Measurements from ENCODE around the gene CDH13. TPM values are rescaled to one million over a fixed set of nuclear protein-coding genes. Genes with fewer than 3 reads are reported as not detected.

The CDH13 gene
- total RNA-seq, 2 donors from 2014 or later: 2.9 TPM; not detected in 1

DNA sequence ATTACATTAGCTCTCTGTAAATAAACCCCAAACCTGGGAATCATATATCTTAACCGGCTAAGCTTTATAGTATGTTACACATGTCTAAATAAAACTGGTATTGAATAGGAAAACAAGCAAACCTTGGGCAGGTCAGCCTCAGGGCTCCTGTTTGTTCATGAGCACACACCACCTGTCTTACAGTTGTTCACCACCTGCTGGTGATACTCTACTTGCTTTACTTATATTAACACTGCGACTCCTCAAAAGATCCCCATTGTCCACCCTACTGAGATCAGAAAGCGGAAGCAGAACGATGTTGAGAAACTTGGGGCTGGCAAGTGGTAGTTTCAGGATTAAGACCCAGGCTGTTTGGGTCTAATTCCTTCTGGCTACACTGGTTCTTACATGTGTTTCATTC is 16.4 kb downstream of the CDH13 start:
- Histone ChIP-seq H3K9me3 (no peaks in the 10 kb centered on the region), H3K27me3 (no peaks in the 10 kb centered on the region), H3K4me3 (no peak overlapping the region), H3K27ac (no peak overlapping the region), H3K36me3 (replicated peaks in 1 of 2; ENCODE audit: insufficient read depth in 1 of 2, low read depth in 2 of 2) (no peaks in the 10 kb centered on the region), H3K4me1 (no peaks in the 10 kb centered on the region)
- intact Hi-C loops (cut with DNase I): no loop called here
- TF ChIP-seq, protein P1, sequence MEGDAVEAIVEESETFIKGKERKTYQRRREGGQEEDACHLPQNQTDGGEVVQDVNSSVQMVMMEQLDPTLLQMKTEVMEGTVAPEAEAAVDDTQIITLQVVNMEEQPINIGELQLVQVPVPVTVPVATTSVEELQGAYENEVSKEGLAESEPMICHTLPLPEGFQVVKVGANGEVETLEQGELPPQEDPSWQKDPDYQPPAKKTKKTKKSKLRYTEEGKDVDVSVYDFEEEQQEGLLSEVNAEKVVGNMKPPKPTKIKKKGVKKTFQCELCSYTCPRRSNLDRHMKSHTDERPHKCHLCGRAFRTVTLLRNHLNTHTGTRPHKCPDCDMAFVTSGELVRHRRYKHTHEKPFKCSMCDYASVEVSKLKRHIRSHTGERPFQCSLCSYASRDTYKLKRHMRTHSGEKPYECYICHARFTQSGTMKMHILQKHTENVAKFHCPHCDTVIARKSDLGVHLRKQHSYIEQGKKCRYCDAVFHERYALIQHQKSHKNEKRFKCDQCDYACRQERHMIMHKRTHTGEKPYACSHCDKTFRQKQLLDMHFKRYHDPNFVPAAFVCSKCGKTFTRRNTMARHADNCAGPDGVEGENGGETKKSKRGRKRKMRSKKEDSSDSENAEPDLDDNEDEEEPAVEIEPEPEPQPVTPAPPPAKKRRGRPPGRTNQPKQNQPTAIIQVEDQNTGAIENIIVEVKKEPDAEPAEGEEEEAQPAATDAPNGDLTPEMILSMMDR (IDR thresholded peaks at IDR 0.05): no peak
- no peak for TF ChIP-seq POLR2A (IDR thresholded peaks at IDR 0.05)
- no peak for ATAC-seq
- WGBS, 2 donors: 68 to 78% methylated on average over 4 of the region's 4 CpGs
- DNase-seq: no peak

DNA sequence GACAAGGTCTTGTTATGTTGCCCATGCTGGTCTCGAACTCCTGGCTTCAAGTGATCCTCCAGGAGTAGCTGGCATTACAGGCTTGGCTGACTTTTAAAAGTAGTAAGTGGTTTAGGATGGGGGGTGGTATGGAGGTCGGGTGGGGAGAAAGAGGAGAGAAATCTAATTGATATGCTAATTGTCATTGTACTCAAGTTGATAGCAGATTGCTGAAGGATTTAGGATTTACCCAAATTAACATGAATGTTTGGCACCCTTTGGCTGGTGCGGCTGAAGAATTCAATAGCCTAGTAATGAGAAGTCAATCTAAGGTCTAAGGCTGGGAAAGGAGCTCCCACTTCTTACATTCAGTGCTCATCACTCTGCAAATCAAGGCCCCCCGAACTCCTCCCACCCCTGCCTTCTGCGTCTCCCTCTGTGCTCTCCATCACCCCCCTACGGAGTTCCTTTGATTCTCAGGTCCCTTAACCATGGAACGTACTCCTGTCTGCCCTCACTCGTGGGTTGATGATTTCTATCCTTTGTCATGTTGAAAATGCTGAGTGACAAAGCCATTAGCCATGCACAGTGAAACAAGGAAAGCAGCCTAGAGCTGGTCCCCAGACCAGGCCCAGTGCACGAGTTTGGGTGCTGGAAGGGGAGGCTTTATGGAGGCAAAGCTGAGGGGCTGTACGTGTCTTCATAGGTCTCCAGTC is 17.3 kb downstream of the CDH13 start:
- no peaks in the 10 kb centered on the region for H3K4me1 ChIP-seq
- ATAC-seq: no peak
- TF ChIP-seq POLR2A (IDR thresholded peaks at IDR 0.05): no peak
- TF ChIP-seq, protein P1 (IDR thresholded peaks at IDR 0.05): no peak
- H3K9me3 ChIP-seq: no peaks in the 10 kb centered on the region
- 48 to 62% methylated on average over 9 to 10 of the region's 10 CpGs for WGBS, 2 donors
- H3K27ac ChIP-seq: no peak overlapping the region
- H3K4me3 ChIP-seq: no peak overlapping the region
- intact Hi-C loops (cut with DNase I): no loop called here
- no peak for DNase-seq
- H3K27me3 ChIP-seq: no peaks in the 10 kb centered on the region
- H3K36me3 ChIP-seq (replicated peaks in 1 of 2; ENCODE audit: insufficient read depth in 1 of 2, low read depth in 2 of 2): no peaks in the 10 kb centered on the region

DNA sequence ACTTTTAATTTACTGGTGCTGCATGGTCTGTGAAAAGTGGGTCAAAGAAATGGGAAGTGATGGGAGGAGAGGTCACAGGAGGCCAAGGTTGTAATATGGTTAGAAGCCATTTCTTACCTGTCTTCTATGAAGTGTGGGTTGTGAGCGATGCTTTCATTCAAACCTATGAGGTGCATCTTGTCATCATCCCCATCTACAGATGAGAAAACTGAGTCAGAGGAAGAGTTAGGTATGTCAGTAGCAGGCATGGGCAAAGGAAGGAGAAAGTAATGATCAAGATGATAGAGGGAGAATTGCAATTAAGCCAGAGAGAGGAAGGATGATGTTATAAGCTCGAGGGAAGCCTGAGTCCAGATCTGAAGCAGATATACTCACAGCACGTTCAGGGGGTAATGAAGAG is 19.7 kb downstream of the CDH13 start:
- no peaks in the 10 kb centered on the region for H3K4me1 ChIP-seq
- H3K36me3 ChIP-seq (replicated peaks in 1 of 2; ENCODE audit: insufficient read depth in 1 of 2, low read depth in 2 of 2): no peaks in the 10 kb centered on the region
- DNase-seq (no peak), ATAC-seq (no peak)
- no peaks in the 10 kb centered on the region for H3K9me3 ChIP-seq
- intact Hi-C loops (cut with DNase I): no loop called here
- no peak overlapping the region for H3K27ac ChIP-seq
- 65 to 69% methylated on average over 3 of the region's 3 CpGs for WGBS, 2 donors
- no peak overlapping the region for H3K4me3 ChIP-seq
- no peaks in the 10 kb centered on the region for H3K27me3 ChIP-seq
- no peak for TF ChIP-seq POLR2A (IDR thresholded peaks at IDR 0.05)
- TF ChIP-seq, protein P1 (IDR thresholded peaks at IDR 0.05): no peak

DNA sequence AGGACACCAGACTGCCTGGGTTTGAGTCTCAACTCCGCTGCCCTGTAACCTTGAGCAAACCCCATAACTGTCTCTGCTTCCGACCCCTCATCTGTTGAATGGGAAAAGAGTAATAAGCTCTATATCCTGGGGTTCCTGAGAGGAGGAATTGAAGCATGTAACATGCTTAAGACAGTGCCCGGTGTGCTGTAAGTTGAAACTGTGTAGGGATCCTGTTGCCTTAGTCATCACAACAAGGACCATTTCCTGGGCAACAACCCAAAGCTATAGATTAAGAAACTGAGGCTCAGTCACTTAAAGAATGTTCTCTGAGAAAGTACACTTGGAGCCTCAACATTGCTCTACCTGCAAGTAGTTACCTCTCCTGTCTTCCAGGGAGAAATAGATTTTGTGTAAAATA is 23.0 kb downstream of the CDH13 start:
- DNase-seq (no peak), ATAC-seq (no peak)
- H3K4me1 ChIP-seq: no peaks in the 10 kb centered on the region
- no peaks in the 10 kb centered on the region for H3K36me3 ChIP-seq (replicated peaks in 1 of 2; ENCODE audit: insufficient read depth in 1 of 2, low read depth in 2 of 2)
- intact Hi-C loops (cut with DNase I): no loop called here
- no peak overlapping the region for H3K27ac ChIP-seq
- no peaks in the 10 kb centered on the region for H3K9me3 ChIP-seq
- WGBS, 2 donors: 84 to 85% methylated on average over 3 of the region's 3 CpGs
- H3K27me3 ChIP-seq: no peaks in the 10 kb centered on the region
- H3K4me3 ChIP-seq: no peak overlapping the region
- TF ChIP-seq POLR2A (IDR thresholded peaks at IDR 0.05): no peak
- TF ChIP-seq, protein P1 (IDR thresholded peaks at IDR 0.05): no peak

DNA sequence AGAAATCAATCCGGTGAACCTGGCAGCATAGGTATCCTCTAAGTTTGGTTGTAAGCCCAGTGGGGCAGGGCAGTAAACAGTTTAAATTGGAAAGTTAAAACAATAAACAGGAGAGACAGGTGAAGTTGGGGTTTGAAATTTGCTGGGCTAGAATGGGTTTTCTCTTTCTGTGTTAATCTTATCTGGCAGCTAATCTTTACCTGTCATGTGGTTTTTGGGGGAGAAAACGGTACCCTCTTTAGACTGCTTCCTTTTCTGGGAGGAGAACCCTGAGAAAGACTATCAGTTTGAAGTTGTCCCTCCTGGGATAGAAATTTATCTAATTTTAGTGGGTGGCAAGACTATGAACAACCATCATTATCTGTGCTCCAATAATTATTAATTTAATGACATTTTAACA is 24.0 kb downstream of the CDH13 start:
- TF ChIP-seq POLR2A (IDR thresholded peaks at IDR 0.05): no peak
- no peak for DNase-seq
- Histone ChIP-seq H3K9me3 (no peaks in the 10 kb centered on the region), H3K27me3 (no peaks in the 10 kb centered on the region), H3K4me1 (no peaks in the 10 kb centered on the region), H3K4me3 (no peak overlapping the region), H3K27ac (no peak overlapping the region), H3K36me3 (replicated peaks in 1 of 2; ENCODE audit: insufficient read depth in 1 of 2, low read depth in 2 of 2) (no peaks in the 10 kb centered on the region)
- intact Hi-C loops (cut with DNase I): no loop called here
- no peak for ATAC-seq
- 61 to 62% methylated on average over 2 of the region's 2 CpGs for WGBS, 2 donors

Measured in body of pancreas (tissue), 4 donors.